ENCODE measurements around the gene TNPO3.
A peak's percentile ranks its signal among the peaks of the same experiment; 100 is the strongest.
"Not testable (repeated sequence)": the region's sequence is repeated elsewhere in the genome, so short reads cannot be mapped to it uniquely, and the experiment has no call there.

The TNPO3 gene

DNA sequence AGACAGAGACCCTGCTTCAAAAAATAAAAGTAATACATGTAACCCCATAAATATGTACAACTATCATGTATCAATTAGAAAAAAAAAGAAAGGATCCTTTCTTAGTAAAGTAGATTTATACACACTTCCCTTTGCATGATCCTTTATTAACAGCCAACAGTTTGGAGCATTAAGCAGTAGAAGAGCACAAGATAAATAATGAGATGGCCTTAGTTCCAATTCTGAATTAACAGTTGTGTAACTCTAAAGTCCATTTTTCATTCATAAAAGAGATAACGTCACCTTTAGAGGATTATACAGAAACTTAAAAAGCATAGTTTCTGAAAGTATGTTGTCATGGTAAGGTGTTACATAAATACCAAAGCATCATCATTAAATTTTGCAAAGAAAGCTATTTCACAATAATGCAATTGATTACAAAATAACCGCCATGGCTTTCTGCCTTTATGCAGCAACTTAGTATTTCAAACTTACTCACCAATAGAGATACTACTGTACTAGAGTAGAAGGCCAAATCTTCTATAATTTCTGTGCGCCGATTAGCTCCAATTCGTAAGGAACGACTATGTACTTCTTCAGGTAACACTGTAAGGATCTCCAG is 40.3 kb downstream of the TNPO3 start:
- DNase-seq (ENCODE audit: low spot score): no peak

DNA sequence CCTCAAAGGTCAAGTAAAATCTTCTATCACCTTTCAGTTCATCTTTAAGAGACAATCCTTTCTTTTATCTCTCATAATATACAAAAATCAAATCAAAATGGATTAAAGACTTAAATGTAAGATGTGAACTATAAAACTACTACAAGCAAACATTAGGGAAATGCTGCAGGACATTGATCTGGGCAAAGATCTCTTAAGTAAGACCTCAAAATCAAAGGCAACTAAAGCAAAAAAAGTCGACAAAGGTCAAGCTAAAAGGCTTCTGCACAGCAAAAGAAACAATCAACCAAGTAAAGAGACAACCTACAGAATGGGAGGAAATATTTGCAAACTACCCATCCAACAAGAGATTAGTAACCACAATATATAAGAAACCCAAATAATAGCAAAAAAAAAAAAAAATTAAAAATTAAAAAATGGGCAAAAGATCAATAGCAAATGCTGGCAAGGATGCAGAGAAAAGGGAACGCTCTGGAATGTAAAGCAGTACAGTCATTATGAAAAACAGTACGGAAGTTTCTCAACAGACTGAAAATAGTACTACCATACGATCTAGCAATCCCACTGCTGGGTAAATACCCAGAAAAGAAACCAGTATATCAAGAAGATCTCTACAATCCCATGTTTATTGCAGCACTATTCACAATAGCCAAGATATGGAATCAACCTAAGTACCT is 41.7 kb downstream of the TNPO3 start:
- no peak for DNase-seq (ENCODE audit: low spot score)

DNA sequence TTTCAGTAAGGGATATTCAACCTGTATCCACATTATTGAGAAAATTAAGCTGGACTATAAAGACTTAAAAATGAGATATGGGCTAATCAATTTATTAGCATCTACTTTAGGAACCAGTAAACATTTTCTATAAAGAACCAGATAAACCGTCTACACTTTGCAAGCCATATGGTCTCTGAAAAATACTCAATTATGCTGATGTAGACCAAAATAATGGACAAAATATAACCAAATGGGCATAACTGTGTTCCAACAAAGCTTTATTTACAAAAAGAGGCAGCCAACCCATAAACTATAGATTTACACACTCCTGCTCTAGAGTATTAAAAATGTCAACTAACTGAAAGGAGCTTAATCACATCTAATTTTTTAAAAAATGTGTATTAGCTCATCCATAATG is 42.3 kb downstream of the TNPO3 start:
- no peak for DNase-seq (ENCODE audit: low spot score)

DNA sequence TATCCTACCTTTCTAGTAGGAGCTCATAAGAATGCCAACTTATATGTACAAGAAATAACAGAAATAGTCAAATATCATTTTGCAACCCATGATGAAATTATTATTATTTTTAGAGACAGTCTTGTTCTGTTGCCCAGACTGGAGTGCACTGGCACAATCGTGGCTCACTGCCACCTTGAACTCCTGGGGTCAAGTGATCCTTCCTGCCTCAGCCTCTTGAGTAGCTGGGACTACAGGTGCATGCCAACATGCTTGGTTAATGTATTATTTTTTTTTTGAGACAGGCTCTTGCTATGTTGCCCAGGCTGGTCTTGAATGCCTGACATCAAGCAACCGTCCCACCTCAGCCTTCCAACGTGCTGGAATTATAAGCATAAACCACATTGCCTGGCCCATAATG is 44.8 kb downstream of the TNPO3 start:
- DNase-seq (ENCODE audit: low spot score): no peak

DNA sequence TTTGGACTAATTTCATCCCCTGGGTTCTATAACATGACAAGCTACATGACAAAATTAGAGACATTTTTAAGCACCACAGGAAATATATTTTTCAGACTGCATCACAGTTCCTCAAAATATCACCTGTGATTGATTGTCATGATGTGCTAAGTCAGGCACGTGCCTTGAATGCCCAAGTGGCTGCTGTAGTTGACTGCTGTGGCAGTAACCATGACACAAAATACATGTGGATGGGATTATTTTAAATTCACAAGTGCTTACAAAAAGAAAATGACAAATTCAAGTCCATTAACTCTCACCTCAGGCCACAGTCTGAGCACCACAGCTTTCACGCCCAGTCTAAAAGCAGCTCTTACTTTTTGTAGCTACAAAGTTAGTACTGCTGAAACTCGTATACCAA is 45.5 kb downstream of the TNPO3 start:
- DNase-seq (ENCODE audit: low spot score): no peak

DNA sequence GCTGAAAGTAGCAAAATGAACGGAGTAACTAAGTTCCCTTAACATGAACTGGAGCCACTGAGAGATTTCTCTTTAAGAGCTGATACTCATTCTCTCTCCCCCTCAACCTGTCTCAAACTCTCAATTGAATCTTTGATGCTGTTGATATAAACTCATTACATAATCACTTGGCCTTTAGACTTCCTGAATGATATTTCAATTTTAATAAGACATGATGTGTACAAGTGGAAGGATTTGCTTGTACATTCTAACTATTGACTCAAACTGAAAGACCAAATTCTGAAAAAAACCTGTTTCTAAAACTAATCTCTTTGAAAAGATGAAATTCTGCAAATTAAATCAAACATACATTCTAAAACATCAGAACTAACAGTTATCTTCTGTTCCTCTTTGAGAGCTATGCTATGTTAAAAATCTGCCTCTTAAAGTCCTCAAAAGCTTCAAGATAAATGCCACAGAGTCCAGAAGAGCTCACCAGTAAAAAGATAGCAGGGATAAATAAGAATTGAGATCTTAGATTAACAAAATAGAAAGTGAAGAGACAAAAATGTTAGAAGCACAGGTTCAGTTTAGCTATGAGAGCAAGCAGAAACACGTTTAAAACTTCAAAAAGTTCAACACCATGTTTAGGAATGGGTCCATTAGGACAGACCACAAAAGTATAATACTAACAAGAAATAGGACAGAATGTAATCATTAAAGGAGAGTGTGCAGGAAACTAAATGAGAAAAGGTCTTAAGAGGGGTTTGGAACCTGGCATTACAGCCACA is 46.1 kb downstream of the TNPO3 start:
- DNase-seq (ENCODE audit: low spot score): no peak

DNA sequence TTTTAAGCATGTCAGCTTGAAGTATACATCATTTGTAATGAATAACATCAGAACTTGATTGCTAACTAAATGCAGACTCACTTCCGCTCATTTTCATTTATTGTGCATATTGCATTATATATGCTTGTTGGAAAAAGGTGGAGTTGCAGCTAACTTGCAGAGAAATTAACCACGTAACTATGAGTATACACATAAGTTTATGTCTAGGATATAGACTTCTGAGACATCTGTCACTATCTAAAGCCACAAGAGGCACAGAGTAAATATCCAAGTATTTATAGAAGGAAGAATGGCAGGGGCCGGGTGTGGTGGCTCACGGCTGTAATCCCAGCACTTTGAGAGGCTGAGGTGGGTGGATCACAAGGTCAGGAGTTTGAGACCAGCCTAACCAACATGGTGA is 47.3 kb downstream of the TNPO3 start:
- DNase-seq (ENCODE audit: low spot score): no peak

DNA sequence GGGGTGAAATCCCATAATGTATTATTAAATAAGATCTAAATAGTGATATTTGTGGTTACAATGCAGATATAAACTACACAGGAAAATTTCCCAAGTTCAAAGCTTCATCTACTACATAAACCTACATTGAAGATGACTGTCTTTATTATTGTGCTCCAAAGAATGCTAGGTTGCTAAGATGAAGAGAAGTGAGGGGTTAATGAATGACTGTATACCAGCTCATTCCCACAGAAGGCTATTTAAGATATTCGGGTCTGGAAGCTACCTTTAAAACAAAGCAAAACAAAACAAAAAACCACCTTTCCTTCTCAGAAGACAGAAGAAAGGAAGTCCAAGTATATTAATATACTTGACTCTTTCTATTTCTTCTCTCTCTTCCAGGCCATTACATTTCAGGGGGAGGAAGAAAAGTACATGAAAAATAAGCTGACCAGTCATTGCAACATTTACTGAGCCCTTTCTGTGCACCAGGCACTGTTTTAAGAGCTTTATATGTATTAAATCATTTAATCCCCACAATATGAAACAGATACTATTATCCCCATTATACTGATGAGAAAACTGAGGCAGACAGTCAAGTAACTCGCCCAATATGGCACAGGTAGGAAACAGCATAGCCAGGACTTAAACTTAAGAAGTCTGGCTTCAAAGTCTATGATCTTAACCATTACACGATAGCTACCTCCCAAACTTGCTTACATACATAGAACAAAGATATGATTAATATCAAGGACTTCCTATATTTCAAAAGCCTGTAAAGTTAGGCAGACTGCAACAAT is 48.1 kb downstream of the TNPO3 start:
- no peak for DNase-seq (ENCODE audit: low spot score)

DNA sequence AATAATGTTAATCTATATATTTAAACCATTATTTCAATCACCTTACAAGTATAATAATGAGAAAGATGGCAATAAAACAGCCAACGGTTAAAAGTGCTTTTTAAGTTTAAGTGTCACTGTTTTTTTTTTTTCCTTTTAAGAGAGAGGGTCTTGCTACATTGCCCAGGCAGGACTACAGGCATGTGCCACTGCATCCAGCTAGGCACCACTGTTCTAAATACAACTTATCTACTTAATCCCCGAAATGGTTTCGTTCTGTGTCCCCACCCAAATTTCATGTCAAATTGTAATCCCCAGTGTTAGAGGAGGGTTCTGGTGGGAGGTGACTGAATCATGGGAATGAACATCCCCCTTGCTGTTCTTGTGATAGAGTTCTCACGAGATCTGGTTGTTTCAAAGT is 49.7 kb downstream of the TNPO3 start:
- no peak for DNase-seq (ENCODE audit: low spot score)

DNA sequence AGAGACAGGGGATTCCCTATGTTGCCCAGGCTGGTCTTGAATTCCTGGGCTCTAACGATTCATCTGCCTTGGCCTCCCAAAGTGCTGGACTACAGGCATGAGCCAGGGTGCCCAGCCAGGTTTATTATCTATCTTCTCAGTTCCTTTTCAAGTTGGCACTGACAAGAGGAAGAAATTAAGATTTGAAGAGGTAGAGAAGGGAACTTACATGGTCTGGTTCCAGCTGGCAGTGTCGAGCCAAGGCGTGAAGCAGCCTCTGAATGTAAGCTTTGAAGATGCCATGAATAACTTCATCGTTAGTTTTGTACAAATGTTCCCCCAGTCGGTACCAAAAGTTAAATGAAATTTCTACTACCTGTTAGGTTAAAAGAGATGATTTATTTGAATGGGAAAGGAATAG is 57.7 kb downstream of the TNPO3 start:
- DNase-seq (ENCODE audit: low spot score): no peak

DNA sequence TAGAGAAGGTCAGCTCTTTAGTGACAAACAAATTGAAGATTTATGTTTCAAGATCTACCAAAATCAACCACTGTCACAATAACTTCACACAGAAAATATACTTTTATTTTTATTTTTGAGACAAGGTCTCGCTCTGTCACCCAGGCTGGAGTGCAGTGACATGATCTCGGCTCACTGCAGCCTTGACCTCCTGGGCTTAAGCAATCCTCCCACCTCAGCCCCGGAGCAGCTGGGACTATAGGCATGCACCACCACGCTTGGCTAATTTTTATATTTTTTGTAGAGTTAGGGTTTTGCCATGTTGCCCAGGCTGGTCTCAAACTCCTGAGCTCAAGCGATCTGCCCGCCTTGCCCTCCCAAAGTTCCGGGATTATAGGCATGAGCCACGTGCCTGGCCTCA is 60.4 kb downstream of the TNPO3 start:
- not testable (repeated sequence) for DNase-seq (ENCODE audit: low spot score)

DNA sequence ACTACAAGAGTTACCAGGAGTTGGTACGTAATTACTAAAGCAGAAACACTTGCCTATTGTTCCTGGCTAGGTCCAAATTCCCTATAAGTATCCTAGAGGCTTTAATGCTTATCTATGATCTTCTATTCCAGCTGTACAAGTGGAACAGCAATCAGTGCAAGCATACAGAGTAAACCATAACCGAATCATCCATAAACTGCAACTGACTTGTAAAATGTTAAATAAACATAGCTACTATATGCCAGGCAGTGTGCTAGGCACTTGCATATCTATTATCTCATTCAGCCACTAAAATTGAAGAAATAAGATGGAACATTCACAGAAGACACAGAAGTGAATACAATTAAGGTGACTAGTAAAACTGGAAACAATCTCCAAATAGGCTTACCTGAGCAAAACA is 61.5 kb downstream of the TNPO3 start:
- no peak for DNase-seq (ENCODE audit: low spot score)

DNA sequence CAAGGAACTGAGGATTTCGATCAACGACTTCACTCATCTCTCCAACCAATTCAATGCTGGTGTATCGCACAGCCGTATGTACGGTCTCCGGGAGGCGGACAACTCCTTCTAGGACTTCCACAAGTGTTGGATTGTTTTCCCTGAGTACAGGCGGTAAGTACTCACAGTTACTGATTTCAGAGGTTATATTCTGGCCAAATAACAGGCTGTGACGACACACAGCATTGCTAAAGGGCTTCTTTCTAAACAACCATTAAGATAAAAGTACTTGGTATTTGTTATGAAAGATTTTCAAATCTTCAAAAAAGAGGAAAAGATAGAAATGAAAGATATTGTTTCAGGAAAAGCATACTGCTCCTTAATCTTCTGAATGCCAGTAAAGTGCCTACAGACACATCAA is 65.0 kb downstream of the TNPO3 start:
- no peak for DNase-seq (ENCODE audit: low spot score)

DNA sequence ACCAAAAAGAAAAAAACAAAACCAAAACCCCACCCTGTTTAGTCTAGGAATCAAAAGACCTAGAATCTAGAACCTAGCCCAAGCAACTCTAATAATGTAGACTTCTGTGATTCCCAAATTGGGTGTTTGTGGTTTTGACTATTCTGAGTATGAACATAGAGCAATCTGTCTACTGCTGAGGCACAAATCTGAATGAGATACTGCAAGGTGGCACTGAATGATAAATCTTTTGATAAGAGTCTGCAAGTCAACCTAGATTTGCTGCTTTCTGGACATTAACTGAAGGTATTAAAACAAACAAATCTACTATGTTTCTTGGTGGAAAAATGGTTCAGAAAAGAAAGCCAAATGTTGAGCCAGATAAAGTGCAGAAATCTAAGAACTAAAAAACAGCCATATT is 66.5 kb downstream of the TNPO3 start:
- DNase-seq (ENCODE audit: low spot score): no peak

DNA sequence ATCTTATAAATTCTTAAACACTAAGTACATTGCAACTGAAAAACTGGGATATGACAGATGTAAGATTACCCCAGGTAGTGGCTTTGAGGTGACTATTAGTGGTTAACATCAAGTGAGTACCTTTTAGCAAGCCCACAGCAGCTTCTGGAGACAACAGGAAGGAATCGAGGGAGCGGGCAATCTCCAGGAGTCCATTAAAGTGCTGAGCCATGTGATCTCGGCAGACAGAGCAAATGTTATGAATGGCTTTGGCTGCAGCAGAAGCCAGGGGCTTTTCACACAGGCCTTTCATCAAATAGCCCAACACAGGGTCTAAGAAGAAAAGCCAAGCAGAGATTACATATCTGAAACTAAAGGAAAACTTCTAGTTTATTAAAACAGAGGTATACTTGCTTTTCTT is 68.3 kb downstream of the TNPO3 start:
- peak; percentile 28 for DNase-seq (ENCODE audit: low spot score)

DNA sequence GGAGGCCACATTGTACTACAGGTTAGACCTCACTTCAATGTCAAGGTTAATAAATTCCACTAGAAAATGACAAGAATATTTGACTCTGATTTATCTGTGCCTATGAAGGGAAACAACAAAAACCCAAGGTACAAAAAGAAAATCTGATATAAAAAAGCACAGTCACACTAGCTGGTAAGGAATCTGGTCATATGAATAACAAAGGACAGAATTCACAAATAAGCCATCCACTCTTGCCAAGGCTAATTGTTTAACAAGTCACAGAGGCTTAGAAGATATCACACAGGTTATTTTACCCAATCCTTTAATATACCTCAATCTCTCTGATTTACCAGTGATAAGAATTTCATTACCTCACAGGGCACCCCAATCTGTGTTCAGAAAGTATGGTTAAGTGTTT is 69.3 kb downstream of the TNPO3 start:
- no peak for DNase-seq (ENCODE audit: low spot score)

DNA sequence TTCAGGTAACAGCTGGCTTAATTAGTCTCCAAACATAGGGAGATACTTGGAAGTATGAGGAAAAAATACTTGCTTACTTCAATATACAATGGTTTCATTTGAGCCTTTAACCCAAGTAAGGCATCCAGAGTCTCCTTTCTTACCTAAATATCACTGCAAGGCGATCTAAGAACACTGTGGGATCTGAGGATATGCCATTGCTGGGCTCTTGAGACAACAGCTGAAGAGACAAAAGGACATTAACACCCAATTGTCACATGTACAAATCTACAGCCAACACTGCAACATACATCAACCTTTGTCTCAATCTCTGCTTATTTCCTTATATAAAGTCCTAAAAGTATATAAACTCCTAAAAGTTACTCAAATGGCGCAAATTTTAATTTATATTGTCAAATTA is 72.8 kb downstream of the TNPO3 start:
- no peak for DNase-seq (ENCODE audit: low spot score)

DNA sequence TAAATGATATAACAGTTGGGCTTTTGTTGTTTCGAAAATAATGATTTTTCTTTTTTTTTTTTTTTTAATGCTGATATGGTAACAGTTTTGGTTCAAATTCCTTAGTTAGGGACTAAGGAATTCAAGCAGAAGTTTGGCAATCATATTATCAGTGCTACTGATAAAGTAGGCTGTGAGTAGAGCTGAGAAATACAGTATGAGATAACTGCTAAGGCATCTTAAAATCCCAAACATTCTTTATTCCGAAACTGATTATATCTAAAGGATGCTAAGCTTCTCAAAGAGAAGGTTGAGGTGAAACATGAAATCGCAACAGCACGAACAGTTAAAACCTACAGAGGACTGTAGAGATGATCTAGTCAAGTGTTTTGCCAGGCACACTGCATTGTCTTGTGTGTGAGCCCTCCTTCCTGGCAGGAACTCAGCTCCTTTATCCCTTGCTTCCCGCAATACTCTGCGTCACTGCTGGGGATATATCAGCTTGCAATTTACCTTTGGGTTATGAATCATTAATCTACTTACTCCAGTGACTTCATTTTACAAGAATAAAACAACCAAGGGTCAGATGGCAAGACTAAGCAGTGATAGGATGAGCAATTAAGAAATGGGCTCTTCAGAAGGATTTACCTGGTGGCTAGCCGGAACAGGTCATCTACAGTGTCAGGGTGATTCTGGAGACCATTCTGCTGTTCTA is 80.5 kb downstream of the TNPO3 start:
- no peak for DNase-seq (ENCODE audit: low spot score)

DNA sequence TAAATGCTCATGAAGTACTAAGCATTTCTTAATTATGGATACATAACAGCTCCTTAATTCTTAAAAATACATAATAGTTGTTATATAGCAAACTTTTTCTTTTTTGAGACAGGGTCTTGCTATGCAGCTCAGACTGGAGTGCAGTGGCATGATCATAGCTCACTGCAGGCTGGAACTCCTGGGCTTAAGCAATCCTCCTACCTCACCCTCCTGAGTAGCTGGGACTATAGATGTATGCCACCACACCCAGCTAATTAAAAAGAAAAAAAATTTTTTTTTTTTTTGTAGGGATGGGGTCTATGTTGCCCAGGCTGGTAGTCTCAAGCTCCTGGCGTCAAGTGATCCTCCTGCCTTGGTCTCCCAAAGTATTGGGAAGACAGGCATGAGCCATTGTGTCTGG is 86.3 kb downstream of the TNPO3 start:
- DNase-seq (ENCODE audit: low spot score): no peak

DNA sequence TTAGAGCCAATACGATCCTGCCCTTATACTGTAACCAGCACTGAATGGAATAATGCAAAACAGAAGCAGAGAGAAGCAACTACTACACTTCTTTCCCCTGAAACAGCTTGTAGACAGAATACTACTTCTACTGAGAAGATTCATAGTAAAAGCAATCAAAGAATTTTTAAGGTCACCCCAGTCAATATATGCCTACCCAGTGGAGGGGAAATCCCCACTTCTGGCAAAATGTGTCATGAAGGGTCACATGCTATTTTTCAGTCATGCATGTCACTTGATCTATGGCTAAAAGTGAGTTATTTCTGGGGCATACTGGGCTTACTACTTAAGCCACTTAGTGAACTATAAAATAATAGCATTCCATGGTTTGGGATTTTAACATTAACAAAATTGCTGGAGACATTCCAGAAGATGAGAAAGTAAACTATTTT is 91.6 kb downstream of the TNPO3 start:
- DNase-seq (ENCODE audit: low spot score): no peak

DNA sequence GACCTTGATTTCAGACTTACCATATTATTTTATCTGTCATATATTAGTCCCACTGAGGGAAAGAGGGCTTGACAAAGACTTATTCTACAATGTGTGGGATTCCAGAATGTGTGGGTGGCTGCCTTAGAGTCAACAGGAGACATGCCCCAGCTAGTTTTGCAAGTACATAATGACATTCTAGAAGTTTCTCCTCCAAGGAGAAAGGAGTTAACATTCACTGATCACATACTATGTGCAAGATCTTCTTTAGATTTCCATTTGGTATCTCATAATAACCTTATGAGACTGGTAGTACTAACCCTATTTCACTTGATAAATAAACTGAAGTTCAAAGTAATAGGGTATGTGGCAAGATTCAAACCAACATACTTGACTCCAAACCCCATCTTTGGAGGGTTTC is 92.0 kb downstream of the TNPO3 start:
- no peak for DNase-seq (ENCODE audit: low spot score)

DNA sequence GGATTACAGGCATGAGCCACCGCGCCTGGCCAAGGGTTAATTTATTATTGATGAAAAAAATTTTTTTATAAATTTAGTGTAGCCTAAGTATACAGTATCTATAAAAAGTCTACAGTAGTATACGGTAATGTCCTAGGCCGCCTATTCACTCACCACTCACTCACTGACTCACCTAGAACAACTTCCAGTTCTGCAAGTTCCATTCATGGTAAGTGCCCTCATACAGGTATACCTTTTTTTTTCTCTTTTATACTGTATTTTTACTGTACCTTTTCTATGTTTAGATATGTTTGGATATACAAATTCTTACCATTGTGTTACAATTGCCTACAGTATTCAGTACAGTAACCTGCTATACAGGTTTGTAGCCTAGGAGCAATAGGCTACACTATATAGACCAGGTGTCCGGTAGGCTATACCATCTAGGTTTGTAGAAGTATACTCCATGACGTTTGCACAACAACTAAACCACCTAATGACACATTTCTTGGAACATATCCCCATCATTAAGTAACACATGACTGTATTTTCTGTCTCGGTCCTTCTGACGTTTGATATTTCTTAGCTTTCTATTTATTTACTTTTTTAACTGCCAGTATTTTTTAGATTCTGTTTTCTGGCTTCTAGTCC is 93.8 kb downstream of the TNPO3 start:
- DNase-seq (ENCODE audit: low spot score): no peak

All from pons (tissue), 1 donor.